B cell (primary cell): ENCODE data around the gene OR5B12.

Source experiments
- CTCF ChIP-seq: fragments of 200-600 bp; IDR thresholded peaks from one replicate; pipeline ENCODE4 v1.8.0; 2022; ENCODE audit warnings: antibody characterized with exemption, mild to moderate bottlenecking
- EZH2 ChIP-seq: IDR thresholded peaks from 2 replicates; pipeline ENCODE4 v1.6.1; 2012; ENCODE audit warnings: borderline replicate concordance, low read depth, mild to moderate bottlenecking, moderate library complexity, low read length; ENCODE audit not compliant: insufficient read depth, poor library complexity, severe bottlenecking

- no peak for TF ChIP-seq CTCF
- no peak for TF ChIP-seq EZH2
These were observed 48.8 kb upstream of the OR5B12 start for GRCh38 chr11:58490827-58491226.
